A204.1 (cell line): ENCODE results near the gene PNMT.

Source experiments
- FAIRE-seq: peaks from 2 replicates; lab custom pipeline; 2012; peaks lifted over from hg19 to GRCh38; lab: Jason Lieb, UNC

PNMT gene

GRCh38 chr17:39653662-39654331 is 14.5 kb upstream of the PNMT start:
- no peak for FAIRE-seq

DNA sequence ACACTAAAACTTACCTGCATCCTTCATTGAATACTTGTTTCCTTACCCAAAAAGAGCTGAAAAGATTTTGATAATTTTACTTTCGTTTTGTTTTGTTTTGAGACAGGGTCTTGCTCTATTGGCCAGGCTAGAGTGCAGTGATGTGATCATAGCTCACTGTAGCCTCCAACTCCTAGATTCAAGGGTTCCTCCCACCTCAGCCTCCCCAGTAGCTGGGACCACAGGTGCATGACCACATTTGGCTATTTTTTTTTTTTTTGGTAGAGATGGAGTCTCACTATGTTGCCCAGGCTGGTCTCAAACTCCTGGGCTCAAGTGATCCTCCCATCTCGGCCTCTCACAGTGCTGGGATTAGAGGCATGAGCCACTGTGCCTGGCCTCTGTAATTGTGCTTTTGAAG is 13.1 kb upstream of the PNMT start:
- FAIRE-seq = no peak

DNA sequence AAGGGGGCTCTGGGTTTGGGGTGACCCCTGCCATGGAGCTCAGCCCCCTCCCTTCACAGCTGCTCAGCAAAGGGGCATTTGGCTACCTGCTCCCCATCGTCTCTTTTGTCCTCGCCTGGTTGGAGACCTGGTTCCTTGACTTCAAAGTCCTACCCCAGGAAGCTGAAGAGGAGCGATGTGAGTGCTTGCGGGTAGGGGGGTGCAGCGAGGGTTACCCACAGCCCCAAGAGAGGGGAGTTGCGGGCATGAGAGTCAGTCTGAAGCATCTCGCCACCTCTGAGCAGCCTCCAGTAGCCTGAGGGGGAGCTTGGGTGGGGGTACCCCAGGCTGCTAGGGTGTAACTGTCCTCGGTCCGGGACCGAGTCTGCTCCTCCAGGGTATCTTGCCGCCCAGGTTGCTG is 9.9 kb upstream of the PNMT start:
- no peak for FAIRE-seq

DNA sequence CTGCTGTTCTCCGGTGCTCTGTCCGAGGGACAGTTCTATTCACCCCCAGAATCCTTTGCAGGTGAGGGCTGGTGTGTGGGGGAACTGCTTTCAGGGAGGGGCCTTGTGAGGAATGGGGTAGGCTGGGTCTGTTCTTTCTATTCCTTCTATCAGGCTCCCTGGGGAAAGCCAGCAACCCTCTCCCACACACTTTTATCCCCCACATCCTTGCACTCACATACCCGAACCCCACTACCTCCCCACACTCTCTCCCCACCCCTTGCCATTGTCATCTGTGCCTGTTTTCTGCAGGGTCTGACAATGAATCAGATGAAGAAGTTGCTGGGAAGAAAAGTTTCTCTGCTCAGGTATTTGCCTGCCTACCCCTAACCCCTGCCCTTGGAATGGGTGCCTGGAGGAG is 9.5 kb upstream of the PNMT start:
- FAIRE-seq = no peak

GRCh38 chr17:39659279-39660010 is 8.8 kb upstream of the PNMT start:
- FAIRE-seq = no peak

- FAIRE-seq = no peak
These were observed 8.3 kb upstream of the PNMT start for GRCh38 chr17:39660011-39660360.

DNA sequence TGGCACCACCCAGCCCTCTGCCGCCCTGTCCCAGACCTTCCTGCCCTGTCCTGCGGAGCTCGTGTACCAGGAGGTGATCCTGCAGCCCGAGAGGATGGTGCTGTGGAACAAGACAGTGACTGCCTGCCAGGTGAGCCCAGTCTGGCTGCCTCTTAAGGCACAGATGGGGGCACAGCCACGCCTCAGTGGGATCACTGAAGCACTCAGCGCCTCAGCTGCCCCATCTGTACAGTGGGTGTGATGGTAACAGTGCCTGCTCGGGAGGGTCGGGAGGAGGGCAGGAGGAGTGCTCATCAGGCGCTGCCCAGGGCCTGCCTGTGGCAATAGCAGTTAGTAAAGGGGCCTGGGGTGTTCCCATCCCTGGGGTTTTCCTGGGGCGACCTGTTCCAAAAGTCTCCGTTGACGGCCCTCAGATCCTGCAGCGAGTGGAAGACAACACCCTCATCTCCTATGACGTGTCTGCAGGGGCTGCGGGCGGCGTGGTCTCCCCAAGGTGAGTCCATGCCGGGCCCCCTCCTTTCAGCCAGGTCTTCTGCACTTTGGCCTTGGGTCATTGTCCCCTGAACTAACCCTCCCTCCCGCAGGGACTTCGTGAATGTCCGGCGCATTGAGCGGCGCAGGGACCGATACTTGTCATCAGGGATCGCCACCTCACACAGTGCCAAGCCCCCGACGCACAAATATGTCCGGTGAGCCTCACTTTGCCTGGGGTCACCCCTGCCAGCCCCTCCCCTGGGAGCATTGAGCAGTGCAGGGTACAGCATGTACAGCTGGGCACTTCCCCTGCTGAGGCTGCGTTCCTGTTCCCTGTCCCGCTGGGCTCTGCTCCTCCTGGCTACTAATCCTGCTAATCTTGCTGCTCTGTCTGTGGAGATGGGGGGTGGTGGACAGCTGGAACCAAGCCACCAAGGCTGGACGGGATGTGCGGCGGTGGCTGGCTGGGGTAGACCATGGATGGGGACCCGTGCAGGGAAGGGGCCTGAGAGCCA is 7.6 kb upstream of the PNMT start:
- no peak for FAIRE-seq

- FAIRE-seq = no peak
These were observed 6.3 kb upstream of the PNMT start for GRCh38 chr17:39661744-39662541.

GRCh38 chr17:39662551-39663339 is 5.5 kb upstream of the PNMT start:
- no peak for FAIRE-seq

GRCh38 chr17:39663340-39663687 is 4.9 kb upstream of the PNMT start:
- FAIRE-seq = no peak

GRCh38 chr17:39663688-39664580 is 4.3 kb upstream of the PNMT start:
- no peak for FAIRE-seq

DNA sequence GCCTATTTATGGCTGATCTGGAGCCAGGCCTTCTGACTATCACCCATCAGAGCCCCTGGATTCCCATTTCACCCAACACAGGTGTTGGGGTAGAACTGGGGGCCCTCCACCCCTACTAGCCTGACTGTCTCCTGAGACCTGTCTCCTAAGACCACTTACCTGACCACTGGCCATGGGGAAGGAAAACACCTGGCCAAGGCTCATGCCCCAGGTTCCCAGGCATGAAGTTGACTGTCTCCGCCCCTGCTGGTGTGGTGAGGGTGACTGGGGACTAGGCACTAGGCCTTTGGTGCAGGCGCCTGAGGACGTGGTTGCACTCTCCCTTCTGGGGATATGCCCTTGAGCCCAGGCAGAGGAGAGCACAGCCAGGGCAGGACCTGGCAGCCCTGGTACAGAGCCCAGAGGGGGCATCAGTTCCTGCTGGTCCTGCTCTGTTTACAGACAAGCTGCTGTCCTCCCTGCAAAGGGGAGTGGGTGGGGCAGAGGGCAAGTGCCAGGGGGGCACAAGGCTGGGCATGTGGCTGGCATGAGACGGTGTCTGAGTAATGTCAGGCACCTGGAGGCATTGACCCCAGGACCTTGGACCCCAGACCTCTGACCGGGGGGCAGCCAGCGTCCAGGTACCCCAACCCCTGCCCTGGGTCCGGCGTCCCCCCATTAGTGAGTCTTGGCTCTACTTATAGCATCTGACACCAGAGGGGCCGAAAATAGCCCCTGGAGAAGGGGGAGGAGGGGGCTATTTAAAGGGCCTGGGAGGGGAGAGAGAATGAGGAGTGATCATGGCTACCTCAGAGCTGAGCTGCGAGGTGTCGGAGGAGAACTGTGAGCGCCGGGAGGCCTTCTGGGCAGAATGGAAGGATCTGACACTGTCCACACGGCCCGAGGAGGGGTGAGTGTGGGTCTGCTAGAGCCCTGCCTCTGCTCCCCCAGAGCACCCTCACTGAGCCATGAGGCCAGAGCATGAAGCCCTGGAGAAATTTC is 3.4 kb upstream of the PNMT start, which contains the start of gene TCAP:
TCAP (plus strand) TSS at position 769 of the 981 bp plus-strand sequence; CDS start at position 780, 11 bp downstream.
- FAIRE-seq = no peak

DNA sequence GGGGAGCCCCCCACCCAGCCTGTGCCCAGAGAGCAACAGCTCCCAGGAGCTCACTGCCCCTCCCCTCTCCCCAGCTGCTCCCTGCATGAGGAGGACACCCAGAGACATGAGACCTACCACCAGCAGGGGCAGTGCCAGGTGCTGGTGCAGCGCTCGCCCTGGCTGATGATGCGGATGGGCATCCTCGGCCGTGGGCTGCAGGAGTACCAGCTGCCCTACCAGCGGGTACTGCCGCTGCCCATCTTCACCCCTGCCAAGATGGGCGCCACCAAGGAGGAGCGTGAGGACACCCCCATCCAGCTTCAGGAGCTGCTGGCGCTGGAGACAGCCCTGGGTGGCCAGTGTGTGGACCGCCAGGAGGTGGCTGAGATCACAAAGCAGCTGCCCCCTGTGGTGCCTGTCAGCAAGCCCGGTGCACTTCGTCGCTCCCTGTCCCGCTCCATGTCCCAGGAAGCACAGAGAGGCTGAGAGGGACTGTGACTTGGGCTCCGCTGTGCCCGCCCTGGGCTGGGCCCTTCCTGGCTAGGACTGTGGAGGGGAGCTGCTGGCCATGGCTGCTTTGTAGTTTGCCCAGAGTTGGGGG is 2.5 kb upstream of the PNMT start:
- FAIRE-seq = no peak

DNA sequence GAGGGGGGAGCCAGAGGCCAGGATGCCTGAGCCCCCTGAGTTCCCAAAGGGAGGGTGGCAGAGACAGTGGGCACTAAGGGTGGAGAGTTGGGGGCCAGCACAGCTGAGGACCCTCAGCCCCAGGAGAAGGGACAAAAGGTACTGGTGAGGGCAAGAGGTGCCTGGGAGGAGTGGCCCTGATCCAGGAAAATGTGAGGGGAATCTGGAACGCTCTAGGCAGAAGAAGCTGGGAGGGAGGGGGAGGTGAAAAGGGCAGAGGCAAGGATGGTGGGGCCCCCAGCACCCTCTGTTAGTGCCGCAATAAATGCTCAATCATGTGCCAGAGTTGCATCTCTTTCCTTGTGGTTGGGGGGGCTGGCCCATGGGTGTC is 2.0 kb upstream of the PNMT start:
- FAIRE-seq = no peak

DNA sequence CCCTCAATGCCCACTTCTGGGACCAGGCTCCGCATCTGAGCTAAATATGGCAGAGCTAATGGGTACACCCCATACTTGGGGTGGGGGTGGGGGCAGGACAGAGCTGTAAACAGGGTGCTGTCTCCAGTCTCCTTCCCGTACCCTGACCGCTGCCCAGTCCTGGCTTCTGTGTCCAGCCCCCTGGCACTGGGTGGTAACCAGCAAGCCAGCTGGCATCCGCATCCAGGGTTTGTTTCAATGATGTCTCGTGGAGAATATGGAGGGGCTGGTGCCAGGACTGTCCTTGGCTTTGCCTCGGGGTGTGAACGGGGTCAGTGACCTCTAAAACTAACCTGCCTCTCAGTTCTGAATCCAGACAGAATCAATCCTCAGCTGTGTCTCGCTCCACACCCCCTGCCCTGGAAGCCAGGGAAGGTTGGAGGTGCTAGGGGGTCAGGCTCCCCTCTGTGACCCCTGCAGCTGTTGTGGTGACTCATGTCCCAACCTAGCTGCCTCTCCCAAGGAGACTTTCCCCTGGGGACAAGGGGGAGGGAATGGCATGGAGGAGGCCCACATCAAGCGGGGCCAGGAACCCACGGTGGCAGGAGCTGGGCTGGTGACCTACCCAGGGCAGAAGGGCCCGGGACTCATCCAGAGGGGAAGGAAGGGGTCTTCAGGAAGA is 1.5 kb upstream of the PNMT start:
- no peak for FAIRE-seq

- FAIRE-seq = no peak
These were observed 850 bp upstream of the PNMT start for GRCh38 chr17:39667262-39667944.

GRCh38 chr17:39669897-39670735 is 1.9 kb downstream of the PNMT start:
- FAIRE-seq = no peak
